ENCODE data around the gene AUTS2. TPM values are rescaled to one million over a fixed set of nuclear protein-coding genes. Genes with fewer than 3 reads are reported as not detected.

Gene AUTS2
- polyA plus RNA-seq, 1 donor (not counting 4 experiments of a cell fraction or from before 2014, with no cell fraction given): 4.7 TPM

GRCh38 chr7:69599955-69600709 is 1.9 kb downstream of the AUTS2 start:
- Histone ChIP-seq H3K79me2 (ENCODE audit: control insufficient read depth, insufficient read depth, low read length) (no peaks in the 10 kb centered on the region), H3K4me2 (ENCODE audit: control insufficient read depth, extremely low read depth, insufficient read depth, low read depth, low read length) (peak overlapping the region; percentile 91), H2AFZ (ENCODE audit: control insufficient read depth, low read length) (no peak overlapping the region), H3K27ac (ENCODE audit: control insufficient read depth, insufficient read depth, low read length) (no peak overlapping the region), H3K4me1 (ENCODE audit: control insufficient read depth, extremely low read depth, insufficient read depth, low read length) (peaks cover 8% of the 10 kb centered on the region), H3K27me3 (ENCODE audit: control insufficient read depth, extremely low read depth, insufficient read depth, low read length) (peaks cover 47% of the 10 kb centered on the region), H3K9me3 (ENCODE audit: control insufficient read depth, low read depth, low read length) (no peaks in the 10 kb centered on the region), H3K36me3 (ENCODE audit: control insufficient read depth in 2 of 2, extremely low read depth in 1 of 2, insufficient read depth in 2 of 2, low read length in 2 of 2) (no peaks in the 10 kb centered on the region), H3K4me3 (ENCODE audit: control insufficient read depth in 2 of 3, extremely low read depth in 1 of 3, insufficient read depth in 2 of 3, low read depth in 1 of 3, low read length in 3 of 3) (peak overlapping the region; percentile 53 to 79 (median 59)), H3K9me1 (ENCODE audit: control insufficient read depth, extremely low read depth, insufficient read depth, low read length) (no peaks in the 10 kb centered on the region), H3K9ac (ENCODE audit: control insufficient read depth, extremely low read depth, insufficient read depth, low read length) (no peak overlapping the region), H4K20me1 (ENCODE audit: control insufficient read depth, extremely low read depth, insufficient read depth, low read length) (no peaks in the 10 kb centered on the region)
- DNase-seq (ENCODE audit: low read depth, low spot score) (no peak), FAIRE-seq (no peak)
- TF ChIP-seq EZH2 (IDR thresholded peaks at IDR 0.05; ENCODE audit: low read length) (peak; percentile 58), CTCF (optimal IDR thresholded peaks at IDR 0.05 in 1 of 3, IDR thresholded peaks at IDR 0.05 in 1 of 3, conservative IDR thresholded peaks at IDR 0.05 in 1 of 3; ENCODE audit: extremely low read depth in 1 of 3, insufficient read depth in 2 of 3, low read length in 3 of 3) (no peak)
- dilution Hi-C loops (cut with MboI; ENCODE audit: extremely low pct_ligation_motif_present, low sequenced_read_pairs): no loop called here

GRCh38 chr7:69600710-69601519 is 2.6 kb downstream of the AUTS2 start:
- peaks cover 47% of the 10 kb centered on the region for H3K27me3 ChIP-seq (ENCODE audit: control insufficient read depth, extremely low read depth, insufficient read depth, low read length)

More at GRCh38 chr7:69600710-69601519, 2.6 kb downstream of the AUTS2 start:
- no peak overlapping the region for H3K4me2 ChIP-seq (ENCODE audit: control insufficient read depth, extremely low read depth, insufficient read depth, low read depth, low read length)
- no peaks in the 10 kb centered on the region for H3K9me1 ChIP-seq (ENCODE audit: control insufficient read depth, extremely low read depth, insufficient read depth, low read length)
- no peak overlapping the region for H2AFZ ChIP-seq (ENCODE audit: control insufficient read depth, low read length)
- H3K9me3 ChIP-seq (ENCODE audit: control insufficient read depth, low read depth, low read length): no peaks in the 10 kb centered on the region
- TF ChIP-seq CTCF (optimal IDR thresholded peaks at IDR 0.05 in 1 of 3, IDR thresholded peaks at IDR 0.05 in 1 of 3, conservative IDR thresholded peaks at IDR 0.05 in 1 of 3; ENCODE audit: extremely low read depth in 1 of 3, insufficient read depth in 2 of 3, low read length in 3 of 3) (no peak), EZH2 (IDR thresholded peaks at IDR 0.05; ENCODE audit: low read length) (no peak)
- H3K4me3 ChIP-seq (ENCODE audit: control insufficient read depth in 2 of 3, extremely low read depth in 1 of 3, insufficient read depth in 2 of 3, low read depth in 1 of 3, low read length in 3 of 3): no peak overlapping the region
- H3K4me1 ChIP-seq (ENCODE audit: control insufficient read depth, extremely low read depth, insufficient read depth, low read length): peaks cover 8% of the 10 kb centered on the region
- DNase-seq (ENCODE audit: low read depth, low spot score): no peak
- dilution Hi-C loops (cut with MboI; ENCODE audit: extremely low pct_ligation_motif_present, low sequenced_read_pairs): no loop called here
- no peak overlapping the region for H3K9ac ChIP-seq (ENCODE audit: control insufficient read depth, extremely low read depth, insufficient read depth, low read length)
- H3K36me3 ChIP-seq (ENCODE audit: control insufficient read depth in 2 of 2, extremely low read depth in 1 of 2, insufficient read depth in 2 of 2, low read length in 2 of 2): no peaks in the 10 kb centered on the region
- H3K79me2 ChIP-seq (ENCODE audit: control insufficient read depth, insufficient read depth, low read length): no peaks in the 10 kb centered on the region
- FAIRE-seq: no peak
- H3K27ac ChIP-seq (ENCODE audit: control insufficient read depth, insufficient read depth, low read length): no peak overlapping the region
- H4K20me1 ChIP-seq (ENCODE audit: control insufficient read depth, extremely low read depth, insufficient read depth, low read length): no peaks in the 10 kb centered on the region
